ENCODE results near the gene SMARCB1. TPM values are rescaled to one million over a fixed set of nuclear protein-coding genes. Genes with fewer than 3 reads are reported as not detected.

Gene SMARCB1
- total and polyA plus RNA-seq, 2 donors (not counting 3 experiments of a cell fraction or from before 2014, with no cell fraction given), result 113 to 148 TPM

DNA sequence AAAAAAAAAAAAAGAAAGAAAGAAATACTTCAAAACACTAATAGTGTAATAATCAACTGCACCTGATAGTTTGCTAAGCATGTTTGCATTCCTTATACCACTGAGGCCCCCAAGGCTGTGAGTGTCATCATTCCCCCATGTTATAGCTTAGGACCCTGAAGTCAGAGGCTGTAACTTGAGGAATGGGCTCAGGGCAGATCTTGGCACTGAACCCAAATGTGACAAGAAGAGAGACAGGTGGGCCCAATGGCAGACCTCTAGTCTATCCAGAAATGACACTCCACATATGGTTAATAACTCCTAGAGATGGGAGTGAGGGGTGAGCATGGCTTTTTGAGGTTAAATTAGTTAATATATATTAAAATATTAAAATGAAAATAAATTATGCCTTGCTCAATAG is 49.1 kb upstream of the SMARCB1 start:
- Histone ChIP-seq H3K27ac (ENCODE audit: insufficient read depth, low read depth, low read length) (no peak overlapping the region), H3K9me1 (replicated peaks; ENCODE audit: control insufficient read depth, extremely low read depth, insufficient read depth, low read length) (no peaks in the 10 kb centered on the region), H3K79me2 (ENCODE audit: control insufficient read depth, insufficient read depth, low read length) (no peaks in the 10 kb centered on the region), H2AFZ (ENCODE audit: low read depth, low read length) (no peak overlapping the region), H3K4me1 (ENCODE audit: control insufficient read depth, extremely low read depth, insufficient read depth, low read length) (no peaks in the 10 kb centered on the region), H3K36me3 (ENCODE audit: control insufficient read depth in 2 of 2, extremely low read depth in 1 of 2, insufficient read depth in 2 of 2, low read length in 2 of 2) (peaks cover 0 to 5% of the 10 kb centered on the region in 2 experiments), H4K20me1 (replicated peaks; ENCODE audit: control insufficient read depth, extremely low read depth, insufficient read depth, low read length) (no peaks in the 10 kb centered on the region), H3K4me3 (replicated peaks in 1 of 3; ENCODE audit: insufficient read depth in 1 of 3, low read depth in 1 of 3, low read length in 3 of 3) (no peak overlapping the region), H3K4me2 (ENCODE audit: insufficient read depth, low read length) (no peak overlapping the region), H3K9ac (replicated peaks; ENCODE audit: extremely low read depth, insufficient read depth, low read length) (no peak overlapping the region), H3K9me3 (replicated peaks; ENCODE audit: control insufficient read depth, insufficient read depth, low read length) (no peaks in the 10 kb centered on the region), H3K27me3 (ENCODE audit: control insufficient read depth in 2 of 2, insufficient read depth in 2 of 2, low read length in 2 of 2) (no peaks in the 10 kb centered on the region)
- dilution Hi-C loops (cut with MboI; ENCODE audit: extremely low pct_ligation_motif_present, low sequenced_read_pairs), result no loop called here
- TF ChIP-seq MYC (IDR thresholded peaks at IDR 0.05; ENCODE audit: low read depth, low read length) (no peak), POLR2A (IDR thresholded peaks at IDR 0.05; ENCODE audit: low read depth, low read length) (no peak), EZH2 (IDR thresholded peaks at IDR 0.05; ENCODE audit: borderline replicate concordance, low read depth, low read length, severe bottlenecking) (no peak), FOS (IDR thresholded peaks at IDR 0.05; ENCODE audit: borderline replicate concordance, insufficient read depth, low read length) (no peak), POLR2AphosphoS5 (IDR thresholded peaks at IDR 0.05; ENCODE audit: insufficient read depth, low read depth, low read length) (no peak), JUN (IDR thresholded peaks at IDR 0.05; ENCODE audit: borderline replicate concordance, insufficient read depth, insufficient read length, low read depth) (no peak), GATA2 (IDR thresholded peaks at IDR 0.05; ENCODE audit: insufficient read depth, insufficient read length, low read depth, low read length) (no peak)
- TF ChIP-seq, protein P1, sequence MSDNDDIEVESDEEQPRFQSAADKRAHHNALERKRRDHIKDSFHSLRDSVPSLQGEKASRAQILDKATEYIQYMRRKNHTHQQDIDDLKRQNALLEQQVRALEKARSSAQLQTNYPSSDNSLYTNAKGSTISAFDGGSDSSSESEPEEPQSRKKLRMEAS (IDR thresholded peaks at IDR 0.05; ENCODE audit: insufficient read depth, insufficient read length), result no peak
- TF ChIP-seq, protein P2, sequence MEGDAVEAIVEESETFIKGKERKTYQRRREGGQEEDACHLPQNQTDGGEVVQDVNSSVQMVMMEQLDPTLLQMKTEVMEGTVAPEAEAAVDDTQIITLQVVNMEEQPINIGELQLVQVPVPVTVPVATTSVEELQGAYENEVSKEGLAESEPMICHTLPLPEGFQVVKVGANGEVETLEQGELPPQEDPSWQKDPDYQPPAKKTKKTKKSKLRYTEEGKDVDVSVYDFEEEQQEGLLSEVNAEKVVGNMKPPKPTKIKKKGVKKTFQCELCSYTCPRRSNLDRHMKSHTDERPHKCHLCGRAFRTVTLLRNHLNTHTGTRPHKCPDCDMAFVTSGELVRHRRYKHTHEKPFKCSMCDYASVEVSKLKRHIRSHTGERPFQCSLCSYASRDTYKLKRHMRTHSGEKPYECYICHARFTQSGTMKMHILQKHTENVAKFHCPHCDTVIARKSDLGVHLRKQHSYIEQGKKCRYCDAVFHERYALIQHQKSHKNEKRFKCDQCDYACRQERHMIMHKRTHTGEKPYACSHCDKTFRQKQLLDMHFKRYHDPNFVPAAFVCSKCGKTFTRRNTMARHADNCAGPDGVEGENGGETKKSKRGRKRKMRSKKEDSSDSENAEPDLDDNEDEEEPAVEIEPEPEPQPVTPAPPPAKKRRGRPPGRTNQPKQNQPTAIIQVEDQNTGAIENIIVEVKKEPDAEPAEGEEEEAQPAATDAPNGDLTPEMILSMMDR (IDR thresholded peaks at IDR 0.05; ENCODE audit: extremely low read depth in 1 of 2, insufficient read depth in 1 of 2, low read depth in 1 of 2, low read length in 2 of 2), result no peak
- intact Hi-C loops (cut with micrococcal nuclease), result no loop called here
- ChIA-PET POLR2A (no interaction called here), CTCF (interaction anchor here (0.6 to 1.0 kb wide), 2 partner anchors 19 to 26 kb away, joined by 3 read pairs; no protein-coding TSS in a partner anchor)
- DNase-seq (ENCODE audit: low read depth, low spot score), result no peak
- no peak for FAIRE-seq
- no TSS peak for BruUV-seq (replicated peaks)

Measured in endothelial cell of umbilical vein (primary cell).